Measurements from ENCODE around the gene TTLL4.

DNA sequence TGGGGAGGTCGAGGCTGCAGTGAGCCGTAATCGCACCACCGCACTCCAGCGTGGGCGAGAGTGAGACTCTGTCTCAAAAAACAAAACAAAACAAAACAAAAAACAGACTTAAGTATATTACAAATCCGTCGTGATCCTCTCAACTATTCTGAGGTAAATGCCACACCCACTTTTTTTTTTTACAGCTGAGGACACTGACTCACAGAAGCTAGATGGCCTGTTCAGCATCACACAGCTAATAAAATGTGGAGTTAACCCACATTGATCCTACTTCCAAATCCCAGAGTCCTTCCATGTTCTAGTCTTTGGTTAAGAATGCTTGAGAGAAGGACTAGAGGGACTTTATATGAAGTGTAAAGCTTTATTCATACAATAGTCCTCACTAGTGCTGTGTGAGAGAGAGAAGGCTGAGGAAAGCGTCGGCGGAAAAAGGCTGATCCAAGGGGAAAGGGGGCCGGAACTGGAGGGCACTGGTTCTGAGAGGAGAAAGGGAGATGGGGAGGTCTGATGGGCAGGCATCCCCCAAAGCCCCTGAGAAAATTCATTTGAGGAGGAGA is 39.5 kb upstream of the TTLL4 start:
- TF ChIP-seq, protein P1, sequence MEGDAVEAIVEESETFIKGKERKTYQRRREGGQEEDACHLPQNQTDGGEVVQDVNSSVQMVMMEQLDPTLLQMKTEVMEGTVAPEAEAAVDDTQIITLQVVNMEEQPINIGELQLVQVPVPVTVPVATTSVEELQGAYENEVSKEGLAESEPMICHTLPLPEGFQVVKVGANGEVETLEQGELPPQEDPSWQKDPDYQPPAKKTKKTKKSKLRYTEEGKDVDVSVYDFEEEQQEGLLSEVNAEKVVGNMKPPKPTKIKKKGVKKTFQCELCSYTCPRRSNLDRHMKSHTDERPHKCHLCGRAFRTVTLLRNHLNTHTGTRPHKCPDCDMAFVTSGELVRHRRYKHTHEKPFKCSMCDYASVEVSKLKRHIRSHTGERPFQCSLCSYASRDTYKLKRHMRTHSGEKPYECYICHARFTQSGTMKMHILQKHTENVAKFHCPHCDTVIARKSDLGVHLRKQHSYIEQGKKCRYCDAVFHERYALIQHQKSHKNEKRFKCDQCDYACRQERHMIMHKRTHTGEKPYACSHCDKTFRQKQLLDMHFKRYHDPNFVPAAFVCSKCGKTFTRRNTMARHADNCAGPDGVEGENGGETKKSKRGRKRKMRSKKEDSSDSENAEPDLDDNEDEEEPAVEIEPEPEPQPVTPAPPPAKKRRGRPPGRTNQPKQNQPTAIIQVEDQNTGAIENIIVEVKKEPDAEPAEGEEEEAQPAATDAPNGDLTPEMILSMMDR (IDR thresholded peaks at IDR 0.05): no peak
- no peak for TF ChIP-seq EZH2 (IDR thresholded peaks at IDR 0.05)
